H1 (cell line): Measurements from ENCODE around the gene TMEM235.

Experiments used
- EGR1 ChIP-seq: IDR thresholded peaks from 2 replicates; pipeline ENCODE4 v1.6.1; 2011; ENCODE audit warnings: low read depth, low read length, borderline replicate concordance
- HDAC6 ChIP-seq: IDR thresholded peaks from one replicate; pipeline ENCODE4 v1.7.1; 2012; ENCODE audit warnings: low read depth, mild to moderate bottlenecking, inconsistent platforms, low read length, moderate library complexity
- JUN ChIP-seq: IDR thresholded peaks from 2 replicates; pipeline ENCODE4 v1.6.1; 2011; ENCODE audit warnings: low read depth, mild to moderate bottlenecking, improper control_type of control experiment, low read length
- POLR2AphosphoS5 ChIP-seq: IDR thresholded peaks from 2 replicates; pipeline ENCODE4 v1.6.1; 2011; ENCODE audit warnings: low read depth, low read length
- POU5F1 ChIP-seq: IDR thresholded peaks from 2 replicates; pipeline ENCODE4 v1.6.1; 2011; ENCODE audit warnings: low read depth, mild to moderate bottlenecking, low read length, moderate library complexity
- RAD21 ChIP-seq, 2 experiments: IDR thresholded peaks in 1 of 2; conservative IDR thresholded peaks in 1 of 2; 2 replicates each; pipeline ENCODE4 v1.6.1; 2011; ENCODE audit warnings: low read depth in 2 of 2, low read length in 2 of 2, improper control_type of control experiment in 1 of 2, inconsistent platforms in 1 of 2, mild to moderate bottlenecking in 1 of 2, moderate library complexity in 1 of 2
- TAF7 ChIP-seq: optimal IDR thresholded peaks from 2 replicates; pipeline ENCODE3; 2011; ENCODE audit warnings: low read depth, mild to moderate bottlenecking, inconsistent platforms, low read length, moderate library complexity, borderline replicate concordance
- TBP ChIP-seq: IDR thresholded peaks from 2 replicates; pipeline ENCODE4 v1.6.1; 2011; ENCODE audit warnings: low read depth, low read length, improper control_type of control experiment
- TCF12 ChIP-seq: IDR thresholded peaks from 2 replicates; pipeline ENCODE4 v1.6.1; 2011; ENCODE audit warnings: low read depth, mild to moderate bottlenecking, low read length
- TF ChIP-seq, protein P1 (sequence below): IDR thresholded peaks from 2 replicates; pipeline ENCODE4 v1.6.1; 2011; ENCODE audit warnings: low read length, improper control_type of control experiment
- TF ChIP-seq, protein P2 (sequence below), 3 experiments: IDR thresholded peaks; 1 replicate in 2 of 3; 2 replicates in 1 of 3; pipeline versions ENCODE4 v1.5.1 to v1.6.1; 2011; ENCODE audit warnings: low read length in 3 of 3, mild to moderate bottlenecking in 3 of 3, inconsistent platforms in 2 of 3, low read depth in 1 of 3, moderate library complexity in 1 of 3; ENCODE audit not compliant: insufficient read depth in 1 of 3; ENCODE audit errors: control extremely low read depth in 1 of 3

DNA sequence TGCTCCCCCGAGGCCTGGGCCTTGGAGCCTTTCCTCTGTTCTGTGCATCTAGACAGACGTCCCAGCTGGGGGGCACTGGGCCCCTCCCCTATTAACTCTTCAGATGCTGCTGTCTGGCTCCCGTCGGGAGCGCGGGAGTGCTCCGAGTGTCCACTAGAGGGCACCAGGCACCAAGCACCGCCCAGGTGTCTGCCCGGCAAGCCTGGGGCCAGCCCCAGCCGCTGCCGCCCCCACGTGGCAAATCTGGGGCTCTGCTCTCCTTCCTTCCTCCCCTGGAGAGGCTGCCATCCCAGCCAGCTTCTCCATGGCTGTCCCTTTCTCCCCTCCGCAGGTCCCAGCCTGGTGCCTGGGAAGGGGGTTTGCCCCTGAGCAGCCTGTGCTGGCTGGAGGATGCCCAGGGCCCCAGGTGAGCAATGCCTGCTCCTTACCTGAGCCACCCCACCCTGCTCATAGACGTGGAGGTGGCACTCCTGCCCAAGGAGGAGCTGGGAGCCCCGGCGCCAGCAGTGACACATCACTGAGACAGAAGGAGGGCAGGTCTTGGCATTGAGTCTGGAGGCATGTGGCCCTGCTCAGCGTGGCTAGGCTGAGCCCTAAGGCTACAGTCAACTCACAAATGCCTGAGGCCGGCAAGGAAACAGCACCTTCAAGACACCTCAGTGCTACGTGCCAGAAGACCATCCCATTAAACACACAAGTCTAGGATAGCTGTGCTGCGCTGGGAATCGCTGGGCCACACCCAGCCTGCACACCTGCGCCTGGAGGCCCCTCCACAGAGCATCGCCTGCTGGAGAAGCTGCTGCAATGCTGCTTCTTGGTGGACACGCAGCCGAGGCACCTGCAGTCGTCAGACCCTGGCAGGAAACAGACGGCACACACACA lies 19.7 kb downstream of the TMEM235 start:
- TF ChIP-seq, protein P1, sequence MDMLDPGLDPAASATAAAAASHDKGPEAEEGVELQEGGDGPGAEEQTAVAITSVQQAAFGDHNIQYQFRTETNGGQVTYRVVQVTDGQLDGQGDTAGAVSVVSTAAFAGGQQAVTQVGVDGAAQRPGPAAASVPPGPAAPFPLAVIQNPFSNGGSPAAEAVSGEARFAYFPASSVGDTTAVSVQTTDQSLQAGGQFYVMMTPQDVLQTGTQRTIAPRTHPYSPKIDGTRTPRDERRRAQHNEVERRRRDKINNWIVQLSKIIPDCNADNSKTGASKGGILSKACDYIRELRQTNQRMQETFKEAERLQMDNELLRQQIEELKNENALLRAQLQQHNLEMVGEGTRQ, result 0 out of 2 replicates have a peak, but pooled peaks have one; percentile 37
- TF ChIP-seq HDAC6 (no peak), POU5F1 (no peak), RAD21 (IDR thresholded peaks at IDR 0.05 in 1 of 2, conservative IDR thresholded peaks at IDR 0.05 in 1 of 2; ENCODE audit: low read depth in 2 of 2, low read length in 2 of 2) (peak; percentile 93 to 95), TCF12 (peak; percentile 91), JUN (no peak), TAF7 (peak; percentile 67), TBP (peak; percentile 45; the same call in 1 of the 2 replicates), POLR2AphosphoS5 (no peak), EGR1 (0 out of 2 replicates have a peak, but pooled peaks have one; percentile 44)
- TF ChIP-seq, protein P2, sequence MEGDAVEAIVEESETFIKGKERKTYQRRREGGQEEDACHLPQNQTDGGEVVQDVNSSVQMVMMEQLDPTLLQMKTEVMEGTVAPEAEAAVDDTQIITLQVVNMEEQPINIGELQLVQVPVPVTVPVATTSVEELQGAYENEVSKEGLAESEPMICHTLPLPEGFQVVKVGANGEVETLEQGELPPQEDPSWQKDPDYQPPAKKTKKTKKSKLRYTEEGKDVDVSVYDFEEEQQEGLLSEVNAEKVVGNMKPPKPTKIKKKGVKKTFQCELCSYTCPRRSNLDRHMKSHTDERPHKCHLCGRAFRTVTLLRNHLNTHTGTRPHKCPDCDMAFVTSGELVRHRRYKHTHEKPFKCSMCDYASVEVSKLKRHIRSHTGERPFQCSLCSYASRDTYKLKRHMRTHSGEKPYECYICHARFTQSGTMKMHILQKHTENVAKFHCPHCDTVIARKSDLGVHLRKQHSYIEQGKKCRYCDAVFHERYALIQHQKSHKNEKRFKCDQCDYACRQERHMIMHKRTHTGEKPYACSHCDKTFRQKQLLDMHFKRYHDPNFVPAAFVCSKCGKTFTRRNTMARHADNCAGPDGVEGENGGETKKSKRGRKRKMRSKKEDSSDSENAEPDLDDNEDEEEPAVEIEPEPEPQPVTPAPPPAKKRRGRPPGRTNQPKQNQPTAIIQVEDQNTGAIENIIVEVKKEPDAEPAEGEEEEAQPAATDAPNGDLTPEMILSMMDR (IDR thresholded peaks at IDR 0.05; ENCODE audit: control extremely low read depth in 1 of 3, insufficient read depth in 1 of 3, low read depth in 1 of 3, low read length in 3 of 3), result peak; percentile 99
